K562 (cell line): Measurements from ENCODE around the gene SLC28A3. TPM values are rescaled to one million over a fixed set of nuclear protein-coding genes. Genes with fewer than 3 reads are reported as not detected.

ENCODE experiments used
- ATAC-seq: fragments of 200-7000 bp; cut with Tn5 transposase; 3 replicates; pipeline ENCODE4 v1.9.1; 2020; ENCODE audit warnings: moderate library complexity
- BruUV-seq: library from RNA; stranded (reverse); fragments of 400-500 nt; replicated peaks from 2 replicates; lab custom pipeline; 2021; lab: Mats Ljungman, UMichigan
- CTCF ChIA-PET: fragments of 300-600 bp; formaldehyde crosslinking; extraction: SDS; loops from one replicate; lab custom pipeline; 2021; ENCODE audit warnings: low intra/inter-chr PET ratio; lab: Yijun Ruan, JAX
- POLR2A ChIA-PET: fragments of 300-600, 350-650 bp; sonication (Branson Sonifier 250); formaldehyde crosslinking; extraction: SDS; loops from one replicate; lab custom pipeline; 2021; ENCODE audit warnings: antibody characterized with exemption, inconsistent platforms; lab: Yijun Ruan, JAX
- DNase-seq, 4 experiments: peaks; one replicate each; pipeline versions ENCODE4 v3.0.0 to v3.0.0-alpha.2; 2011 to 2018; ENCODE audit warnings: low spot score in 3 of 4, mixed read lengths in 3 of 4; ENCODE audit errors: extremely low read depth in 1 of 4
- FAIRE-seq: peaks from 2 replicates; lab custom pipeline; 2011; peaks lifted over from hg19 to GRCh38; lab: Jason Lieb, UNC
- H2AFZ ChIP-seq: 2 replicates; pipeline ENCODE4 v1.6.0; 2011; ENCODE audit warnings: low read depth, low read length, control low read depth, inconsistent platforms
- H3K27ac ChIP-seq: fragments of 200-600 bp; 3 replicates; pipeline ENCODE4 v1.8.0; 2011; ENCODE audit warnings: low read depth, mild to moderate bottlenecking, control low read depth, inconsistent platforms, low read length, moderate library complexity, mixed read lengths; ENCODE audit errors: extremely low read depth
- H3K27me3 ChIP-seq, 2 experiments: fragments of 300-600 bp in 1 of 2; 2 replicates in 1 of 2; 3 replicates in 1 of 2; pipeline versions ENCODE4 v1.6.0 to v1.8.0; 2011; ENCODE audit warnings: inconsistent platforms in 2 of 2, low read length in 2 of 2, mild to moderate bottlenecking in 1 of 2, mixed read lengths in 1 of 2, moderate library complexity in 1 of 2; ENCODE audit not compliant: control insufficient read depth in 2 of 2, insufficient read depth in 2 of 2
- H3K36me3 ChIP-seq: fragments of 300-600 bp; 3 replicates; pipeline ENCODE4 v1.8.0; 2011; ENCODE audit warnings: mild to moderate bottlenecking, low read length, inconsistent platforms; ENCODE audit not compliant: control insufficient read depth, insufficient read depth
- H3K4me1 ChIP-seq, 2 experiments: fragments of 200-600 bp in 1 of 2; replicated peaks in 1 of 2; 2 replicates in 1 of 2; 3 replicates in 1 of 2; pipeline versions ENCODE4 v1.5.1 to v1.8.0; 2011; ENCODE audit warnings: inconsistent platforms in 2 of 2, low read length in 2 of 2, mild to moderate bottlenecking in 1 of 2, mixed read lengths in 1 of 2, moderate library complexity in 1 of 2; ENCODE audit not compliant: control insufficient read depth in 2 of 2, insufficient read depth in 2 of 2
- H3K4me2 ChIP-seq: 2 replicates; pipeline ENCODE4 v1.6.1; 2011; ENCODE audit warnings: low read length, control low read depth, inconsistent platforms, mixed read lengths; ENCODE audit not compliant: insufficient read depth
- H3K4me3 ChIP-seq: fragments of 200-600 bp; sonication (generic), shearing (Covaris generic); 2 replicates; pipeline ENCODE4 v1.5.1; 2016; ENCODE audit warnings: control low read depth, inconsistent platforms
- H3K79me2 ChIP-seq: fragments of 200-600 bp; 3 replicates; pipeline ENCODE4 v1.8.0; 2011; ENCODE audit warnings: low read length, inconsistent platforms; ENCODE audit not compliant: control insufficient read depth, insufficient read depth
- H3K9ac ChIP-seq, 2 experiments: 2 replicates each; pipeline versions ENCODE4 v1.6.0 to v1.6.1; 2011; ENCODE audit warnings: low read depth in 2 of 2, low read length in 2 of 2, control low read depth in 1 of 2, inconsistent platforms in 1 of 2, mild to moderate bottlenecking in 1 of 2, mixed read lengths in 1 of 2; ENCODE audit not compliant: insufficient read depth in 1 of 2
- H3K9me1 ChIP-seq: one replicate; pipeline ENCODE4 v1.6.0; 2011; ENCODE audit warnings: inconsistent platforms, mild to moderate bottlenecking, low read length, moderate library complexity; ENCODE audit not compliant: control insufficient read depth, insufficient read depth
- H3K9me3 ChIP-seq: replicated peaks from 2 replicates; pipeline ENCODE4 v1.5.1; 2011; ENCODE audit warnings: low read depth, low read length, inconsistent platforms; ENCODE audit not compliant: control insufficient read depth, insufficient read depth
- H4K20me1 ChIP-seq: replicated peaks from 2 replicates; pipeline ENCODE4 v1.6.1; 2011; ENCODE audit warnings: low read length, inconsistent platforms, mixed read lengths; ENCODE audit not compliant: control insufficient read depth, insufficient read depth
- FIP1L1 ChIP-seq: fragments of 200-400 bp; formaldehyde crosslinking; IDR thresholded peaks from 2 replicates; pipeline ENCODE4 v1.6.1; 2018; ENCODE audit warnings: mild to moderate bottlenecking, low read depth, low read length; ENCODE audit not compliant: poor library complexity, severe bottlenecking
- NRF1 ChIP-seq, 2 experiments: fragments of 450-650 bp; IDR thresholded peaks in 1 of 2; conservative IDR thresholded peaks in 1 of 2; 2 replicates each; pipeline ENCODE4 v1.6.1; 2014; ENCODE audit warnings: mild to moderate bottlenecking in 2 of 2
- ZNF668 ChIP-seq: fragments of 250-450 bp; sonication (Bioruptor Pico); IDR thresholded peaks from 2 replicates; pipeline ENCODE4 v1.8.0; 2022; ENCODE audit warnings: mild to moderate bottlenecking, inconsistent platforms
- ZNF77 ChIP-seq: fragments of 250-450 bp; sonication (Bioruptor Pico); IDR thresholded peaks from 2 replicates; pipeline ENCODE4 v1.5.0; 2020
- WGBS: fragments of 100-300 bp; shearing (Covaris generic); methylation state at CpG from one replicate; pipeline ENCODE4 v1.1.6; 2016; ENCODE audit warnings: low coverage, mixed read lengths; ENCODE audit not compliant: insufficient coverage; ENCODE audit errors: missing lambda C conversion rate; 5-methylcytosine and 5-hydroxymethylcytosine counted together
- in situ Hi-C: fragments of 300-500 bp; cut with MboI; formaldehyde crosslinking; loops from 4 replicates; pipeline ENCODE4 v1.15.0; 2018; ENCODE audit warnings: inconsistent platforms, mixed read lengths
- intact Hi-C: fragments of 100-400 bp; cut with micrococcal nuclease; formaldehyde crosslinking; loops from 2 replicates; pipeline ENCODE4 v1.14.2; 2022
- polyA plus RNA-seq, 8 experiments: library from polyadenylated mRNA; depleted of rRNA in 4 of 8; stranded (reverse) in 5 of 8; unstranded in 3 of 8; fragments of >200 nt; fragmentation: Nextera tagmentation in 2 of 8; fragmentation: Illumina TruSeq in 1 of 8; extraction: Ambion mirVana in 2 of 8; extraction: Trizol in 1 of 8; gene quantifications; 2 replicates each; pipeline versions ENCODE4 v1.2.1 to v1.2.3, GENCODE V29; 2011 to 2014; ENCODE audit warnings: inconsistent platforms in 1 of 8, missing spikeins in 1 of 8
- total RNA-seq, 7 experiments: library from RNA; depleted of rRNA in 6 of 7; stranded (reverse); fragments of >200 nt in 6 of 7; fragmentation: Illumina TruSeq in 2 of 7; extraction: Trizol in 2 of 7; gene quantifications; 2 replicates each; pipeline versions ENCODE4 v1.2.1 to v1.2.3, GENCODE V29; 2011 to 2021; ENCODE audit warnings: low replicate concordance in 1 of 7
- TF ChIP-seq, protein P1 (sequence below): fragments of 450-650 bp; IDR thresholded peaks from 2 replicates; pipeline ENCODE4 v1.6.1; 2016; ENCODE audit warnings: low read depth, mild to moderate bottlenecking, moderate library complexity
- TF ChIP-seq, protein P2 (sequence below), 3 experiments: IDR thresholded peaks in 2 of 3; conservative IDR thresholded peaks in 1 of 3; 2 replicates each; pipeline ENCODE4 v1.5.1; 2011 to 2012; ENCODE audit warnings: low read length in 3 of 3, mild to moderate bottlenecking in 3 of 3, control low read depth in 2 of 3, improper control_type of control experiment in 1 of 3, inconsistent platforms in 1 of 3, low read depth in 1 of 3, mixed read lengths in 1 of 3, moderate library complexity in 1 of 3; ENCODE audit not compliant: insufficient read depth in 2 of 3

SLC28A3 gene
- total and polyA plus RNA-seq, 9 of the 15 experiments (the other 6 are each of a cell fraction or from before 2014, with no cell fraction given), result not detected

DNA sequence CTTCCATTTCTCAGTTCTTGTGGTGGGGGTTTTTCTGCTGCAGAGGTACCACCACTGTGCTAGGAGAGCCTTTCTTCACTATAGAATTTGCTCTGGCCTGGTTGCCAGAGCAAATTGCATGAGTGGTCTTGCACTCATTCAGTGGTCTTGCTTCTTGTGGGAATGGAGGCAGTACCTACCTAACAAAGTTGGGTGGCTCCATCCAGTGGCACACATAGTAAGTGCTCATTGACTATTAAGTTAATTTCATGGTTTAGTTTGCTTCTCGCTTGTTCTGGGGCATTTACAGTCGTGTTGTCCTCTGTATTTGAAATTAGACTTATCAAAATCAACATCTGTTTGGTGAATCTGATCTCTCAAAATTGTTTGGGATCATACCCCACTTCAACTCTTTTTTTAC, 23.0 kb downstream of the SLC28A3 start:
- no peaks in the 10 kb centered on the region for H3K9me1 ChIP-seq
- FAIRE-seq (no peak), ATAC-seq (no peak), DNase-seq (no peak)
- intact Hi-C loops (loop anchor here (10.0 kb wide), 1 partner anchor 153 kb away; no protein-coding TSS in a partner anchor), in situ Hi-C loops (no loop called here)
- POLR2A ChIA-PET, result no interaction called here
- CTCF ChIA-PET, result no interaction called here
- H3K4me3 ChIP-seq, result no peak overlapping the region
- BruUV-seq, result no TSS peak
- no peaks in the 10 kb centered on the region for H3K27me3 ChIP-seq
- H2AFZ ChIP-seq, result no peak overlapping the region
- H3K79me2 ChIP-seq, result no peaks in the 10 kb centered on the region
- WGBS, result 0% methylated on average over 2 of the region's 2 CpGs
- no peaks in the 10 kb centered on the region for H3K4me1 ChIP-seq
- H3K36me3 ChIP-seq, result no peaks in the 10 kb centered on the region
- no peak for TF ChIP-seq ZNF77
- no peak for TF ChIP-seq ZNF668
- TF ChIP-seq, protein P1, sequence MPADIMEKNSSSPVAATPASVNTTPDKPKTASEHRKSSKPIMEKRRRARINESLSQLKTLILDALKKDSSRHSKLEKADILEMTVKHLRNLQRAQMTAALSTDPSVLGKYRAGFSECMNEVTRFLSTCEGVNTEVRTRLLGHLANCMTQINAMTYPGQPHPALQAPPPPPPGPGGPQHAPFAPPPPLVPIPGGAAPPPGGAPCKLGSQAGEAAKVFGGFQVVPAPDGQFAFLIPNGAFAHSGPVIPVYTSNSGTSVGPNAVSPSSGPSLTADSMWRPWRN, result no peak
- TF ChIP-seq, protein P2, sequence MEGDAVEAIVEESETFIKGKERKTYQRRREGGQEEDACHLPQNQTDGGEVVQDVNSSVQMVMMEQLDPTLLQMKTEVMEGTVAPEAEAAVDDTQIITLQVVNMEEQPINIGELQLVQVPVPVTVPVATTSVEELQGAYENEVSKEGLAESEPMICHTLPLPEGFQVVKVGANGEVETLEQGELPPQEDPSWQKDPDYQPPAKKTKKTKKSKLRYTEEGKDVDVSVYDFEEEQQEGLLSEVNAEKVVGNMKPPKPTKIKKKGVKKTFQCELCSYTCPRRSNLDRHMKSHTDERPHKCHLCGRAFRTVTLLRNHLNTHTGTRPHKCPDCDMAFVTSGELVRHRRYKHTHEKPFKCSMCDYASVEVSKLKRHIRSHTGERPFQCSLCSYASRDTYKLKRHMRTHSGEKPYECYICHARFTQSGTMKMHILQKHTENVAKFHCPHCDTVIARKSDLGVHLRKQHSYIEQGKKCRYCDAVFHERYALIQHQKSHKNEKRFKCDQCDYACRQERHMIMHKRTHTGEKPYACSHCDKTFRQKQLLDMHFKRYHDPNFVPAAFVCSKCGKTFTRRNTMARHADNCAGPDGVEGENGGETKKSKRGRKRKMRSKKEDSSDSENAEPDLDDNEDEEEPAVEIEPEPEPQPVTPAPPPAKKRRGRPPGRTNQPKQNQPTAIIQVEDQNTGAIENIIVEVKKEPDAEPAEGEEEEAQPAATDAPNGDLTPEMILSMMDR (IDR thresholded peaks at IDR 0.05 in 2 of 3, conservative IDR thresholded peaks at IDR 0.05 in 1 of 3; ENCODE audit: insufficient read depth in 2 of 3, low read depth in 1 of 3, low read length in 3 of 3), result 0 out of 6 replicates have a peak, but pooled peaks of 1 of the 3 experiments have one; percentile 15
- TF ChIP-seq FIP1L1, result no peak
- TF ChIP-seq NRF1 (conservative IDR thresholded peaks at IDR 0.05 in 1 of 2, IDR thresholded peaks at IDR 0.05 in 1 of 2), result no peak
- no peak overlapping the region for H3K9ac ChIP-seq
- no peaks in the 10 kb centered on the region for H3K9me3 ChIP-seq
- no peak overlapping the region for H3K27ac ChIP-seq
- no peak overlapping the region for H3K4me2 ChIP-seq
- H4K20me1 ChIP-seq, result no peaks in the 10 kb centered on the region
